ENCODE measurements around the gene MATN1.

The MATN1 gene

GRCh38 chr1:30678209-30678608 lies 45.2 kb downstream of the MATN1 start:
- CTCF ChIA-PET, result no interaction called here
- no peak overlapping the region for H3K27ac ChIP-seq
- DNase-seq (ENCODE audit: low spot score), result no peak
- TF ChIP-seq, protein P1, sequence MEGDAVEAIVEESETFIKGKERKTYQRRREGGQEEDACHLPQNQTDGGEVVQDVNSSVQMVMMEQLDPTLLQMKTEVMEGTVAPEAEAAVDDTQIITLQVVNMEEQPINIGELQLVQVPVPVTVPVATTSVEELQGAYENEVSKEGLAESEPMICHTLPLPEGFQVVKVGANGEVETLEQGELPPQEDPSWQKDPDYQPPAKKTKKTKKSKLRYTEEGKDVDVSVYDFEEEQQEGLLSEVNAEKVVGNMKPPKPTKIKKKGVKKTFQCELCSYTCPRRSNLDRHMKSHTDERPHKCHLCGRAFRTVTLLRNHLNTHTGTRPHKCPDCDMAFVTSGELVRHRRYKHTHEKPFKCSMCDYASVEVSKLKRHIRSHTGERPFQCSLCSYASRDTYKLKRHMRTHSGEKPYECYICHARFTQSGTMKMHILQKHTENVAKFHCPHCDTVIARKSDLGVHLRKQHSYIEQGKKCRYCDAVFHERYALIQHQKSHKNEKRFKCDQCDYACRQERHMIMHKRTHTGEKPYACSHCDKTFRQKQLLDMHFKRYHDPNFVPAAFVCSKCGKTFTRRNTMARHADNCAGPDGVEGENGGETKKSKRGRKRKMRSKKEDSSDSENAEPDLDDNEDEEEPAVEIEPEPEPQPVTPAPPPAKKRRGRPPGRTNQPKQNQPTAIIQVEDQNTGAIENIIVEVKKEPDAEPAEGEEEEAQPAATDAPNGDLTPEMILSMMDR (conservative IDR thresholded peaks at IDR 0.05; ENCODE audit: low read depth), result no peak
- POLR2A ChIA-PET (ENCODE audit: low non-redundant PET), result no interaction called here

- no peak for DNase-seq (ENCODE audit: low spot score)
- POLR2A ChIA-PET (ENCODE audit: low non-redundant PET), result no interaction called here
- H3K27ac ChIP-seq, result peak overlapping the region; percentile 51
- CTCF ChIA-PET, result no interaction called here
- TF ChIP-seq, protein P1 (conservative IDR thresholded peaks at IDR 0.05; ENCODE audit: low read depth), result no peak
These were observed 45.9 kb downstream of the MATN1 start for GRCh38 chr1:30677471-30677870.

GRCh38 chr1:30675761-30676160 lies 47.6 kb downstream of the MATN1 start:
- CTCF ChIA-PET, result interaction anchor here (0.6 to 0.7 kb wide), 2 partner anchors 295 to 1171 kb away, joined by 3 read pairs; no protein-coding TSS in a partner anchor
- TF ChIP-seq, protein P1 (conservative IDR thresholded peaks at IDR 0.05; ENCODE audit: low read depth), result no peak

DNA sequence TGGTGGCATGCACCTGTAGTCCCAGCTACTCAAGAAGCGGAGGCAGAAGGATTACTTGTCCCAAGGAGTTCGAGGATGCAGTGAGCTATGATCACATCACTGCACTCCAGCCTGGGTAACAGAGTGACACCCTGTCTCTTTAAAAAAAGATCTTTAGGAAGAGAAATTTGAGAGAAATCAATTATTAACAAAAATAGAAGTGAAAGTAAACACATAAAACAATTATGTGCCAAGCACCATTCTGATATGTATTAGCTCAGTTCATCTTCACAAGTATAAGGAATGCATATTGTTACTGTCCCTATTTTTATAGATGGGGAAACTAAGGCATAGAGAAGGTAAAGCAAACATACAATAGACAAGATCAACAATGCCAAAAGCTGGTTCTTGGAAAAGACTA lies 48.1 kb downstream of the MATN1 start:
- ChIA-PET POLR2A (ENCODE audit: low non-redundant PET) (no interaction called here), CTCF (interaction anchor here (0.6 kb wide), 1 partner anchor 295 kb away, joined by 3 read pairs; no protein-coding TSS in a partner anchor)
- H3K27ac ChIP-seq, result peak overlapping the region; percentile 39; the same call in 1 of the 2 replicates
- TF ChIP-seq, protein P1 (conservative IDR thresholded peaks at IDR 0.05; ENCODE audit: low read depth), result no peak
- DNase-seq (ENCODE audit: low spot score), result no peak

More at GRCh38 chr1:30675761-30676160, 47.6 kb downstream of the MATN1 start:
- POLR2A ChIA-PET (ENCODE audit: low non-redundant PET), result no interaction called here
- peak; percentile 26 for DNase-seq (ENCODE audit: low spot score)
- no peak overlapping the region for H3K27ac ChIP-seq

DNA sequence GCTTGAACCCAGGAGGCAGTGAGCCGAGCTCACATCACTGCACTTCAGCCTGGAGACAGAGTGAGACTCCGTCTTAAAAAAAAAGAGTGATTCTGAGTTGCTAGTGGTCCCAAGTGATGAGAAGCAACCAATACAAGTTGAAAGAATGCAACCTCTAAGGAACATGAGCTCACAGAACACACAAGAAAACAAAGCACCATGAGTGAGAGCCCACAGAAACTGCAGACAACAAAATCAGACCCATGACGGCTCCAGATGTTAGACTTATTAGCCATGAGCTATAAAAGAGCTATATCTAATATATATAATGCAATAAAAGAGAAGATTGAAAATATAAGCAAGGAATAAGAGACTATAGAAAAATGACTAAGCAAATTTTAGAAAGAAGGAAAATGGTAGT lies 50.0 kb downstream of the MATN1 start:
- H3K27ac ChIP-seq, result no peak overlapping the region
- ChIA-PET POLR2A (ENCODE audit: low non-redundant PET) (no interaction called here), CTCF (interaction anchor here (1.2 kb wide), 1 partner anchor 293 kb away, joined by 3 read pairs; no protein-coding TSS in a partner anchor)
- TF ChIP-seq, protein P1 (conservative IDR thresholded peaks at IDR 0.05; ENCODE audit: low read depth), result no peak
- no peak for DNase-seq (ENCODE audit: low spot score)

DNA sequence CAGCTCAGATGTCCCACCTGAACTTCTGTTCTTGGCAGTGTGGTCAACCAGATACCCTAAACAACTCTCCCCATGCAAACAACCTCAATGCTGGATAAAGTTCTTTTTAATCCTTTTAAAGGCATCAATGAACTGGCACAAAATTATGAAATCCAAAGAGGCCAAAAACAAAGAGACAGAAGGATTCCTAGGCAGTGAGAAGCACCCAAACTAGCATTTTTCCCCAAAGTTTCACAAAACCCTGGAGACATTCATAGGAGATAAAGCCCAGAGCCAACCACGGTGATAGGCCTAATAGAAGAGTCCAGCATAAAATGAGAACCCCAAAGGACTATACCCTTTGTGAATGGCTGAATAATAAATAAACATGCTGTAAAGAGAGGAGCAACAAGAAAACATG lies 50.7 kb downstream of the MATN1 start:
- no peak for DNase-seq (ENCODE audit: low spot score)

More for the DNA sequence above, 50.7 kb downstream of the MATN1 start:
- CTCF ChIA-PET, result no interaction called here
- POLR2A ChIA-PET (ENCODE audit: low non-redundant PET), result no interaction called here
- H3K27ac ChIP-seq, result no peak overlapping the region
- TF ChIP-seq, protein P1 (conservative IDR thresholded peaks at IDR 0.05; ENCODE audit: low read depth), result no peak
